ENCODE data around the gene FARSA.
A peak's percentile ranks its signal among the peaks of the same experiment; 100 is the strongest.
"Not testable (repeated sequence)": the region's sequence is repeated elsewhere in the genome, so short reads cannot be mapped to it uniquely, and the experiment has no call there.

FARSA gene

DNA sequence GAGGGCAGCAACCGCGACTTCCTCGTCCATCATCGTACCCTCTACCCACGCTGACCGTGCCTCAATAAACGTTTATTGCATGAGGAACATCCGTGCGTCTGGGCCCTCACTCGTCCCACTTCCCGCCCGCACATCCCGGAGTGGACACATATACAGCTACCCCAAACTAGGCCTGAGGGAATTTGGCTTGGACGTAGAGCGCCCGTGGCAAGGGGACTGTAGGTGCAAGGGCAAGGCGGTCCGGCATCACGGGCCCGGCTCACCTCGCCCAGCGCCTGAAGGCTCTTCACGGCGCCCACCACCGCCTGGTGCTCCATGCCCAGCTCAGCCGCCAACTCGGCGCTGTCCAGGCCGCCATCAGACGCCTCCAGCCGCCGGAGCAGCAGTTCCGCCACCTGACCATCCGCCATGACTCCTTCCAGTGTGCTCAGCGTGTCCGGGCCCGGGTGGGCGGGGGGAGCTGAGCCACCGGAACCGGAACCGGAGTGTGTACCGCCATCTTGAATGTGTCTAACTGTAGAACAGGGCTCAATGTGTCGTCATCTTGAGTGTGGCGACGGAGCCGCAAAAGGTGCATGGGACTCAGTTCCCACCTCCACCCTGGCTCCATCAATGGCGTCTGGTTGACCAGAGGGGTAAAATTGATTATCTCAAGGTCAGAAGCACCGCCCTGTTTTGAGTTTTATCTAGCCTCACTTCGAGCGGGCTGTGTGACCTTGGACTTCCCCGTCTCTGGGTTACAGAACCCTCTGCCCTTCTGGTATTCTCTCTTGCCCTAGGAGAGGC is at the start of gene FARSA:
Gene FARSA, minus strand, starts transcription at position 425 of the 786 bp plus-strand sequence. Its CDS starts 15 bp downstream, at position 410.
- peak; percentile 85 to 90 for DNase-seq (ENCODE audit: low read depth in 2 of 2)

DNA sequence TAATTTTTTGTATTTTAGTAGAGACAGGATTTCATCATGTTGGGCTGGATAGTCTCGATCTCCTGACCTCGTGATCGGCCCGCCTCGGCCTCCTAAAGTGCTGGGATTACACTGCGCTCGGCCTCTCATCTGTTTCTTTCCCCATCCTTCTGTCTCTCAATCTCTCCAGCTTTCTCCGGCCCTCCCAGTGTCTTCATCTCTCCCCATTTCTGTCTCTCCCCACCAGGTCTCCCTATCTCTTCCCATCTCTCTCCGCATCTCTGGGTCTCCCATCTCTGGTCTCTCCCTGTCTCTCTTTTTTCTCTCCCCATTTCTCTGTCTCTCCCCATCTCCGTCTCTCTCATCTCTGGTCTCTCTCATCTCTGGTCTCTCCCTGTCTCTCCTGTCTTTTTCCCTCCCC is 49.6 kb upstream of the FARSA start:
- DNase-seq (ENCODE audit: low read depth in 2 of 2): no peak

- no peak for DNase-seq (ENCODE audit: low read depth in 2 of 2)
These were observed 49.1 kb upstream of the FARSA start for GRCh38 chr19:12982648-12983047.

GRCh38 chr19:12979974-12980373 is 46.5 kb upstream of the FARSA start:
- no peak for DNase-seq (ENCODE audit: low read depth in 2 of 2)

- not testable (repeated sequence) for DNase-seq (ENCODE audit: low read depth in 2 of 2)
These were observed 42.6 kb upstream of the FARSA start for GRCh38 chr19:12976109-12976508.

GRCh38 chr19:12975221-12975741 is 41.8 kb upstream of the FARSA start:
- no peak for DNase-seq (ENCODE audit: low read depth in 2 of 2)

DNA sequence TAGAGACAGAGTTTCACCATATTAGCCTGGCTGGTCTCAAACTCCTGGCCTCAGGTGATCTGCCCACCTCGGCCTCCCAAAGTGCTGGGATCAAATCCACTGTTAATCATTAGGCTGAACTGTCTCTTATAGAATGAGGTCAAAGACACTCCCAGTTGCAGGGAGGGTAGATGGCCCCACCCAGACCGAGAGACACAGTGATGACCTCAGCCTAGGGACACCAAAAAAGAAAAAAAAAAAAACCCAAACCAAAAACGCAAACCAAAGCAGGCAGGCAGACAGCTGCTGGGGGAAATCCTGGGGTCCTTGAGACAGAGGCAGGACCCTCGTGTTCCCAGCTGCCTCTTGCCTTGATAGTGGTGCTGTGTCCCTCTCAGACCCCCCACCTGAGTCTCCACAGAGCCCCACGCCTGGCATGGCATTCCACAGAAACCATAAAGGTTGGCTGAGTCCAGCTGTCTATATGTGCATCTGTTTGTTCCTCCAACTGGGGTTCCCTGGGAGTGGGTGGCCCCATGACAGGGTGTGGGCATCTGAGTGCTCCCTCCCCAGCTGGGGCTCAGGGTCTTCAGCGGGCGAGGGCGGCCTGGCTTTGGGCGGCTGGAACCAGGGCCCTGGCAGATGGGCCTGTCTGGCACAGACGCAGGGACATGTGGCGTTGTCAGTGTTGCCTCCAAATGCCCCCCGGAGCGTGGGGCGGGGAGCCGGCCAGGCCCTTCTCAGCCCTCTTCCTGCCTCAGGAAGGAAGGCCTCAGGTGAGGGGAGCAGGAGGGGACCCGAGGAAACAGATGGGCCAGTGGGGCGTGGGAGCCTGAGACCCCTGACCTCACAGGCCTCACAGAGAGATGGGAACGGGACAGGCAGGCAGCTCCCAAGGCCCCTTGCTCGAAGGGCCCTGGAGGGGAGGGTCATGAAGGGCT is 41.0 kb upstream of the FARSA start:
- no peak for DNase-seq (ENCODE audit: low read depth in 2 of 2)

- no peak for DNase-seq (ENCODE audit: low read depth in 2 of 2)
These were observed 39.7 kb upstream of the FARSA start for GRCh38 chr19:12973236-12973635.

GRCh38 chr19:12970070-12970820 is 36.7 kb upstream of the FARSA start:
- DNase-seq (ENCODE audit: low read depth in 2 of 2): no peak

DNA sequence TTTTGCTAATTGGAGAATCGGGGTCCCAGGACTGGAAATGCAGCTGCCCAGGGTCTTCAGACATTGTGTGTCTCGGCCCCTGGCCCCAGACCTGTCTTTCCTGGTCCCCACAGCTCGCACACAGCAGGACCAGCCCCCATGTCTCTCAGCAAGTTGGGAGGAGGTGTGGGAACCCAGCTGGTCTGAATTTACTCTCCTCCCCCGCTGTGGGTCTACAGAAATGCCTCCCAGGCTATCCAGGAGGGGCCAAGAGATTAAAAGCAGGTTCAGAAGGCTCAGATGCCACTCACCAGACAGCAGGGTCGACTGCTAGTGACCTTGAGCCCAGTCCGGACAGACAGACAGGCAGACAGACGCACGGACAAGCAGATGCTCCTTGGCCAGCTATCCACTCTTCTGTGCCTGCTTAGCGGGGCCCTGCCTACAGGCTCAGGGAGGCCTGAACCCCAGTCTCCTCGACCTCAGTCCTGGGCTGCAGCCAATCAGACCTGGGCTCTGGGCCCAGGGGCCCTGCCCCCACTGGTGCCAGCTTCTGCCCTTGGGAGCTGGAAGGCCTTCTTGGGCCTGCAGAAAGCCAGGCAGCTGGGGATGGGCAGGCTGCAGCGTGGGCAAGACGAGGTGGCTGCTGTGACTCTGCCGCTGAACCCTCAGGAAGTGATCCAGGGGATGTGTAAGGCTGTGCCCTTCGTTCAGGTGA is 35.9 kb upstream of the FARSA start, which contains the start of gene DAND5:
Gene DAND5, plus strand, starts transcription at position 285 of the 697 bp plus-strand sequence. Its CDS starts 85 bp downstream, at position 370.
- DNase-seq (ENCODE audit: low read depth in 2 of 2): no peak

DNA sequence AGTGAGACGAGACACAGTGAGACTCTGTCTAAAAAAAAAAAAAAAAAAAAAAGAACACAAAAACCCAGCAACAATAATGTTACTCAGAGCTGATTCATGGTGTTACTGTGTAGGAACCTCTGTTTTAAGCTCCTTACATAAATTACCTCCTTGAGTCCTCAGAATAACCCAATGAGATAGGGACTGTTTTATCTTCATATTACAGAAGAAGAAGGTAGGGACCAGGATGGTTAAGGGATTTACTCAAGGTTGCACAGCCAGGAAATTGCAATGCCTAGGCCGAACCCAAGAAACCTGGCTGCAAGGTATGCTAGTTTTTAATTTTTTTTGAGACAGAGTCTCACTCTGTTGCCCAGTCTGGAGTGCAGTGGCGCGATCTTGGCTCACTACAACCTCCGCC is 34.4 kb upstream of the FARSA start:
- no peak for DNase-seq (ENCODE audit: low read depth in 2 of 2)

GRCh38 chr19:12965812-12966135 is 32.3 kb upstream of the FARSA start:
- no peak for DNase-seq (ENCODE audit: low read depth in 2 of 2)

DNA sequence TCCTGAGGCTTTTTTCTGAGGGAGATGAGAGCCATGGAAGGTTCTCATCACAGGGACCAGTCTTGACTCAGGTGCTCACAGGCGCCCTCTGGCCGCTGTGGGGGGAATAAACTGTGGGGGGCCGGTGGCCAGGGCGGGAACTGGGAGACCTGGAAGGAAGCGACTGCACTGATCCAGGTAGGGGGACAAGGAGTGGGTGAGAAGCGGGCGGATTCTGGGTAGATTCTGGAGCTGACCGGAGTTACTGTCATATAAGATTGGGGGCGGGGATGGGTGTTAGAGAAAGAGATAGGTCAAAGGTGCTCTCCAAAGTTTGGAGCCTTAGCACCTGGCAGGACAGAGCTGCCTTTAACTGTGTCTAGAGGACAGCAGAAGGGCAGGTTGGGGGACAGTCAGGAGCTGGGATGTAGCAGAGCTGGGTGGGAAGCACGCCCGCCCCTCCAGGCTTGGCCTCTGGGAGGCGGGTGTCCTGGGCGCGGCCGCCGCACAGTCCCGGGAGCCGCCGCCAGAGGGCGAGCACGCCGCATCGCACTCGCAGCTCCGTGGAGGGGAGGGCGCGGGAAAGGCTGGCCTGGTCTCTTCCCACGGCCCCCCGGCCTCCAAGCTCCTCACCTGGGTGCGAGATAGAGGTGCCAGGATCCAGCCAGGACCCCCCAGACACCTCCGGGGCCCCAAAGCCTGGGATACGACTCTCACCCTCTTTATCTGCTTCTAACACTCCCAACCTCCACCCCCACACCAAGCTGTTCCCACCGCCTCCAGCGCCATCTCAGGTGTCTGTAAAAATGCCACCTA is 31.7 kb upstream of the FARSA start:
- peak; percentile 71 to 81 for DNase-seq (ENCODE audit: low read depth in 2 of 2)

- DNase-seq (ENCODE audit: low read depth in 2 of 2): no peak
These were observed 26.0 kb upstream of the FARSA start for GRCh38 chr19:12959481-12959880.

- DNase-seq (ENCODE audit: low read depth in 2 of 2): not testable (repeated sequence)
These were observed 24.0 kb upstream of the FARSA start for GRCh38 chr19:12957389-12957952.

DNA sequence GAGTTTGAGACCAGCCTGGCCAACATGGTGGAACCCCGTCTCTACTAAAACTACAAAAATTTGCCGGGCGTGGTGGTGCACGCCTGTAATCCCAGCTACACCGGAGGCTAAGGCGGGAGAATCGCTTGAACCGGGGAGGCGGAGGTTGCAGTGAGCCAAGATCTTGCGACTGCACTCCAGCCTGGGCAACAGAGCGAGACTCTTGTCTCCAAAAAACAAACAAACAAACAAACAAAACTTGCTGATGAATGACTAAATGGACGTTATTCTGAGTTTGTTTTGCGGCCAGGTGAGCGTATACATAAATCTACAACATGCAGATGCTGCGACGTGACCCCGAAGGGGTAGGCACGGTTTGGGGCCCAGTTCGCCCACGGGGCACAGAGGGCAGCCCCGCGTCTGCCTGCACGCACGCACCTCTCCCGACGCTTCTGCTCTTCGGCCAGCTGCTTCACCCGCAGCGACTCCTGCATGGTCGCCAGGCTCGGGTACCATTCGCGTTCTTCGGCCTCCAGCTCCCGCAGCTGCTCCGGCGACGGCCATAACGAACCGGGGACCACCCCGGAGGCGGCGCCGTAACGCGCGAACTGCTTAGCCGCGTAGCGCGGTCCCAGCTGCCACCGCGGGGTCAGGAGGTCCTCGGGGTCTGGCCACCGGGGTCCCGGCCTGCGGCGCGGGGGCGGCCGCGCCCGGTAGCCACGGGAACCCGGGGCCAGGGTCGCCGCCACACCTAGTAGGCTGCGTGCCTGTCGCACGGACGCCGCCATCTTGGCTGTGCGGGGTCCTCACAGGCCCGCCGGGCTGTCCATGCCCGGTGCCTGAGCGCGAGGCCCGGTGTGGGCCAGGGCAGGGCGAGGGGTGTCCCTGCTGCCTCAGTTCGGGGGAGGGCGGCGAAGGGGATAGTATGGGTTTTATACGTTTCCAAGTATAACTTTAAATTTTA is 23.2 kb upstream of the FARSA start, which contains the start of gene GADD45GIP1:
Gene GADD45GIP1, minus strand, starts transcription at position 778 of the 943 bp plus-strand sequence. Its CDS starts 11 bp downstream, at position 767.
- DNase-seq (ENCODE audit: low read depth in 2 of 2): peak; percentile 75 to 84

DNA sequence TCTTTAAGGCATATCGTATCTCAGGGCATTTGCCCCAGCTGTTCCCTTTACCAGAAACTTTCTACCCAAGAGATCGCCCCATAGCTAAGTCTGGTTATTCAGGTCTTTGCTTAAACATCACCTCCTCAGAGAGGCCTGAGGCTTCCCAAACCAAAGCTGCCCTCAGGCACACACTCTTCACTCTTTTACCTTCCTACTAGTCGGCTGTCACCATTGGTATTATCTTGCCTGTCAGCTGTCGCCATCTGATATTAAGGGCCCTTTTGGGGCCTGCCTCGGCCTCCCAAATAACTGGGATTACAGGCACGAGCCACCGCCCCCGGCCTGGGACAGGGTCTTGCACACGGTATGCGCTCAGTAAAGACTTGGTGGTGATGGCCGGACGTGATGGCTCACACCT is 22.5 kb upstream of the FARSA start:
- no peak for DNase-seq (ENCODE audit: low read depth in 2 of 2)

- DNase-seq (ENCODE audit: low read depth in 2 of 2): not testable (repeated sequence)
These were observed 22.1 kb upstream of the FARSA start for GRCh38 chr19:12955575-12955974.

- DNase-seq (ENCODE audit: low read depth in 2 of 2): no peak
These were observed 21.1 kb upstream of the FARSA start for GRCh38 chr19:12954612-12954962.
